A673 (cell line): ENCODE results near the gene RPS27A. TPM values are rescaled to one million over a fixed set of nuclear protein-coding genes. Genes with fewer than 3 reads are reported as not detected.

Source experiments
- BruUV-seq: library from RNA; stranded (reverse); fragments of 400-500 nt; replicated peaks from 2 replicates; lab custom pipeline; 2021; lab: Mats Ljungman, UMichigan
- CTCF ChIA-PET: fragments of 300-600 bp; sonication (Branson Sonifier 250); formaldehyde crosslinking; loops from one replicate; lab custom pipeline; 2022; ENCODE audit warnings: antibody characterized with exemption; lab: Charles Lee
- POLR2A ChIA-PET: fragments of 300-600 bp; sonication (Branson Sonifier 250); formaldehyde crosslinking; loops from one replicate; lab custom pipeline; 2022; ENCODE audit warnings: antibody characterized with exemption; ENCODE audit not compliant: low non-redundant PET; lab: Charles Lee
- DNase-seq: peaks from one replicate; pipeline ENCODE4 v3.0.0-alpha.2; 2015; ENCODE audit warnings: low spot score
- H3K27ac ChIP-seq: fragments of 200-600 bp; sonication (generic); 2 replicates; pipeline ENCODE4 v1.5.1; 2016; ENCODE audit warnings: mixed run types, low read depth, mild to moderate bottlenecking, mixed read lengths, antibody characterized with exemption, low read length; ENCODE audit not compliant: poor library complexity, severe bottlenecking
- H3K27me3 ChIP-seq: fragments of 200-600 bp; sonication (generic); replicated peaks from 2 replicates; pipeline ENCODE4 v1.6.1; 2017; ENCODE audit warnings: mixed run types, low read depth, mild to moderate bottlenecking, mixed read lengths, antibody characterized with exemption, low read length; ENCODE audit not compliant: insufficient read depth, poor library complexity
- H3K36me3 ChIP-seq: fragments of 200-600 bp; sonication (generic); 2 replicates; pipeline ENCODE4 v1.6.1; 2016; ENCODE audit warnings: mixed run types, mild to moderate bottlenecking, mixed read lengths, antibody characterized with exemption, low read length; ENCODE audit not compliant: insufficient read depth, poor library complexity, severe bottlenecking
- H3K4me1 ChIP-seq: fragments of 200-600 bp; sonication (generic); 2 replicates; pipeline ENCODE4 v1.6.1; 2017; ENCODE audit warnings: mixed run types, mild to moderate bottlenecking, mixed read lengths, antibody characterized with exemption, low read length; ENCODE audit not compliant: insufficient read depth, poor library complexity, severe bottlenecking
- H3K4me3 ChIP-seq: fragments of 200-600 bp; sonication (generic); 2 replicates; pipeline ENCODE4 v1.5.1; 2016; ENCODE audit warnings: low read depth, mixed run types, mild to moderate bottlenecking, mixed read lengths, low read length; ENCODE audit not compliant: poor library complexity, severe bottlenecking
- H3K9me3 ChIP-seq: fragments of 200-600 bp; sonication (generic); 2 replicates; pipeline ENCODE4 v1.6.1; 2016; ENCODE audit warnings: mixed run types, low read depth, mild to moderate bottlenecking, mixed read lengths, antibody characterized with exemption, low read length; ENCODE audit not compliant: poor library complexity, severe bottlenecking
- CTCF ChIP-seq: fragments of 300-800, 200-600 bp; sonication (generic); conservative IDR thresholded peaks from 2 replicates; pipeline ENCODE4 v1.5.1; 2017; ENCODE audit warnings: low read depth, mild to moderate bottlenecking, antibody characterized with exemption, low read length, moderate library complexity, mixed read lengths
- EZH2 ChIP-seq: fragments of 200-600 bp; sonication (generic); IDR thresholded peaks from 2 replicates; pipeline ENCODE4 v1.6.1; 2017; ENCODE audit warnings: borderline replicate concordance, low read depth, mild to moderate bottlenecking, mixed read lengths, antibody characterized with exemption, low read length; ENCODE audit not compliant: poor library complexity, severe bottlenecking
- intact Hi-C: fragments of 100-400 bp; cut with micrococcal nuclease; formaldehyde crosslinking; loops from one replicate; pipeline ENCODE4 v1.10.0; 2022; ENCODE audit not compliant: unreplicated experiment
- total RNA-seq: library from RNA; stranded (reverse); gene quantifications from 2 replicates; pipeline ENCODE4 v1.2.3, GENCODE V29; 2021

The RPS27A gene
- total RNA-seq, 1 experiment from 2014 or later: 928 TPM

DNA sequence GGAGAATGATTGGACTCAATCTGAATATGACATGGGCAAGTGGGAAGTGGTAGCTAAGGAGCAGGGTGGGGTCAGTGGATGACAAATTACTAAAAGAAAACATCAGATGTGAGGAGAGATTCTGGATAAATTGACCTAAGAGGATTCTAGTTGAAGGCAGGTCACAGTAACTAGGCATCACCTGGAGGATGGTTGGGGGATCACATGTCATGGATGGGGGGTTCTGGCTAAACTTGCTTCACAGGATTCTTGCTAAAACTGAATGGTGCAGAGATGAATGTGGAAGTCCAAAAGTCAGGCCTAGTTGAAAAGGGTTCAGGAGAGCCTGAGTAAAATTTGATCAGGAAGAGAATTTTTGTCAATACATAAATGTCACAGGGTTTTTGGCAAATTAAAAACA, 18.7 kb upstream of the RPS27A start:
- DNase-seq: no peak

GRCh38 chr2:55223958-55224760, 8.3 kb upstream of the RPS27A start:
- H3K36me3 ChIP-seq: no peaks in the 10 kb centered on the region
- no peaks in the 10 kb centered on the region for H3K9me3 ChIP-seq
- CTCF ChIA-PET: no interaction called here
- peak overlapping the region; percentile 82 for H3K4me3 ChIP-seq
- H3K4me1 ChIP-seq: peaks cover 3% of the 10 kb centered on the region
- TF ChIP-seq EZH2 (no peak), CTCF (no peak)
- POLR2A ChIA-PET: no interaction called here
- BruUV-seq: no TSS peak
- intact Hi-C loops: no loop called here
- H3K27ac ChIP-seq: no peak overlapping the region
- H3K27me3 ChIP-seq: no peaks in the 10 kb centered on the region
- no peak for DNase-seq

More for the DNA sequence above, 18.7 kb upstream of the RPS27A start:
- Histone ChIP-seq H3K4me1 (no peaks in the 10 kb centered on the region), H3K36me3 (no peaks in the 10 kb centered on the region), H3K9me3 (no peaks in the 10 kb centered on the region), H3K4me3 (no peak overlapping the region), H3K27ac (no peak overlapping the region), H3K27me3 (no peaks in the 10 kb centered on the region)
- POLR2A ChIA-PET: no interaction called here
- TF ChIP-seq CTCF (no peak), EZH2 (no peak)
- BruUV-seq: no TSS peak
- intact Hi-C loops: no loop called here
- CTCF ChIA-PET: no interaction called here

GRCh38 chr2:55224761-55225261, 7.7 kb upstream of the RPS27A start:
- H3K4me3 ChIP-seq: no peak overlapping the region
- no peak for DNase-seq
- H3K36me3 ChIP-seq: no peaks in the 10 kb centered on the region
- ChIA-PET CTCF (no interaction called here), POLR2A (no interaction called here)
- H3K27me3 ChIP-seq: no peaks in the 10 kb centered on the region
- no peak overlapping the region for H3K27ac ChIP-seq
- intact Hi-C loops: no loop called here
- peaks cover 3% of the 10 kb centered on the region for H3K4me1 ChIP-seq
- no peak for TF ChIP-seq CTCF
- TF ChIP-seq EZH2: no peak
- BruUV-seq: no TSS peak
- no peaks in the 10 kb centered on the region for H3K9me3 ChIP-seq
